KMS-11 (cell line): ENCODE results near the gene EDA.

Source experiments
- H2AFZ ChIP-seq: fragments of 200-600 bp; sonication (generic); 2 replicates; pipeline ENCODE4 v1.6.1; 2016; ENCODE audit warnings: antibody characterized with exemption, mixed run types, low read depth
- H3K27ac ChIP-seq: fragments of 200-600 bp; sonication (generic); 2 replicates; pipeline ENCODE4 v1.6.1; 2016; ENCODE audit warnings: mild to moderate bottlenecking, mixed run types
- H3K27me3 ChIP-seq: fragments of 200-600 bp; sonication (generic); 2 replicates; pipeline ENCODE4 v1.6.1; 2017; ENCODE audit warnings: mild to moderate bottlenecking, low read depth, mixed run types, moderate library complexity; ENCODE audit not compliant: insufficient read depth
- H3K36me3 ChIP-seq: fragments of 200-600 bp; sonication (generic); 2 replicates; pipeline ENCODE4 v1.6.1; 2017; ENCODE audit warnings: mild to moderate bottlenecking, mixed run types; ENCODE audit not compliant: insufficient read depth
- H3K4me1 ChIP-seq: fragments of 200-600 bp; sonication (generic); 2 replicates; pipeline ENCODE4 v1.6.1; 2016; ENCODE audit warnings: mild to moderate bottlenecking, low read depth, mixed run types; ENCODE audit not compliant: poor library complexity, severe bottlenecking
- H3K4me2 ChIP-seq: fragments of 200-600 bp; sonication (generic); 2 replicates; pipeline ENCODE4 v1.7.0; 2016; ENCODE audit warnings: mild to moderate bottlenecking, mixed run types
- H3K4me3 ChIP-seq: fragments of 200-600 bp; sonication (generic); IDR thresholded peaks from 2 replicates; pipeline ENCODE4 v1.6.1; 2017; ENCODE audit warnings: low read depth, low read length, mixed read lengths; ENCODE audit not compliant: insufficient read depth
- H3K79me2 ChIP-seq: fragments of 200-600 bp; sonication (generic); 2 replicates; pipeline ENCODE4 v1.6.1; 2016; ENCODE audit warnings: low read depth, mixed run types; ENCODE audit not compliant: insufficient read depth
- H3K9ac ChIP-seq: fragments of 200-600 bp; sonication (generic); 2 replicates; pipeline ENCODE4 v1.6.1; 2016; ENCODE audit warnings: mild to moderate bottlenecking, mixed run types
- H4K20me1 ChIP-seq: fragments of 200-600 bp; sonication (generic); 2 replicates; pipeline ENCODE4 v1.6.1; 2016; ENCODE audit warnings: mild to moderate bottlenecking, mixed run types; ENCODE audit not compliant: insufficient read depth
- CTCF ChIP-seq: fragments of 200-600 bp; sonication (generic); conservative IDR thresholded peaks from 2 replicates; pipeline ENCODE4 v1.6.1; 2017; ENCODE audit warnings: low read depth, mild to moderate bottlenecking, antibody characterized with exemption, low read length, moderate library complexity, mixed read lengths

The EDA gene

DNA sequence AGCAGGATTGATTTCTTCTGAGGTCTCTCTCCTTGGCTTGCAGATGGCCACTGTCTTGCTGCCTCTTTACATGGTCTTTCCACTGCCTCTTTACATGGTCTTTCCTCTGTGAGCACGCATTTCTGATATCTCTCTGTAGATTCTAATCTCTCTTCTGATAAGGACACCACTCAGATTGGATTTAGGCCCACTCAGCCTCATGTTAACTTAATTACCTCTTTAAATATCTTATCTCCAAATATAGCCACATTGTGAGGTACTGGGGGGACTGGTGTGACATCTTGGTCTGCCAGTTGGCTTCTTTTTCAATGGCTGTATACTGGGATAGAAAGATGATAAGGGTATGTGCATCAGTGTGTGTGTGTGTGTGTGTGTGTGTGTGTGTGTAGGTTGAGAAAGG is 280.1 kb downstream of the EDA start:
- H3K79me2 ChIP-seq = no peaks in the 10 kb centered on the region
- H3K27me3 ChIP-seq = no peaks in the 10 kb centered on the region
- H3K36me3 ChIP-seq = no peaks in the 10 kb centered on the region
- no peak overlapping the region for H2AFZ ChIP-seq
- no peak overlapping the region for H3K27ac ChIP-seq
- no peak for TF ChIP-seq CTCF
- H3K4me2 ChIP-seq = no peak overlapping the region
- H3K9ac ChIP-seq = no peak overlapping the region
- no peak overlapping the region for H3K4me3 ChIP-seq
- no peaks in the 10 kb centered on the region for H4K20me1 ChIP-seq
- H3K4me1 ChIP-seq = no peaks in the 10 kb centered on the region

DNA sequence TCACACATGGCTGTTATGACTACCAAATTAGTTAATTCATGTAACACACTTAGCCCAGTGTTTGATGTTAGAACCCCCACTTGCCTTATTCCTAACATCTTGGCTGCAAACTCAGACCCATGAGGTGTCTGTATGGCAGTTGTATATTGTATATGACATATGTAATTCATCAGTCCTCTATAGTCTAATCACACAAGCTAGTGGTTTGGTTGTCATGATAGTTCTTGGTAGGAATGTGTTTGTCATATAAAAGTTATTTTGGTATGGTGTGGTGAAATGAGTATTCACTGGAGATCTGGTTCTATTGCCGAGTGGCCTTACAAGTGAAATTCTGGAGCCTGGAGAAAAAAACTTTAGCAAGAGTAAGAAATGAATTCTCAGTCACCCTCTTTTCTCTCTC is 284.6 kb downstream of the EDA start:
- H3K9ac ChIP-seq = no peak overlapping the region
- H3K27me3 ChIP-seq = no peaks in the 10 kb centered on the region
- H3K4me1 ChIP-seq = no peaks in the 10 kb centered on the region

GRCh38 chrX:69906447-69906846 is 290.5 kb downstream of the EDA start:
- H2AFZ ChIP-seq = no peak overlapping the region
- no peak overlapping the region for H3K4me2 ChIP-seq
- no peaks in the 10 kb centered on the region for H3K36me3 ChIP-seq
- H3K4me1 ChIP-seq = no peaks in the 10 kb centered on the region
- no peaks in the 10 kb centered on the region for H3K27me3 ChIP-seq
- H4K20me1 ChIP-seq = no peaks in the 10 kb centered on the region
- no peak overlapping the region for H3K9ac ChIP-seq
- no peak overlapping the region for H3K27ac ChIP-seq
- TF ChIP-seq CTCF = no peak
- H3K4me3 ChIP-seq = no peak overlapping the region
- H3K79me2 ChIP-seq = no peaks in the 10 kb centered on the region

More for the DNA sequence above, 284.6 kb downstream of the EDA start:
- Histone ChIP-seq H2AFZ (no peak overlapping the region), H3K4me3 (no peak overlapping the region), H3K4me2 (no peak overlapping the region), H3K36me3 (no peaks in the 10 kb centered on the region), H4K20me1 (no peaks in the 10 kb centered on the region), H3K79me2 (no peaks in the 10 kb centered on the region), H3K27ac (no peak overlapping the region)
- no peak for TF ChIP-seq CTCF

GRCh38 chrX:69914781-69915180 is 298.9 kb downstream of the EDA start:
- H3K4me1 ChIP-seq = no peaks in the 10 kb centered on the region
- no peaks in the 10 kb centered on the region for H3K36me3 ChIP-seq
- H3K27me3 ChIP-seq = no peaks in the 10 kb centered on the region
- no peak overlapping the region for H3K4me3 ChIP-seq
- no peaks in the 10 kb centered on the region for H3K79me2 ChIP-seq
- no peak for TF ChIP-seq CTCF
- no peak overlapping the region for H2AFZ ChIP-seq
- no peak overlapping the region for H3K27ac ChIP-seq
- H3K4me2 ChIP-seq = no peak overlapping the region
- no peaks in the 10 kb centered on the region for H4K20me1 ChIP-seq
- H3K9ac ChIP-seq = no peak overlapping the region
